Left kidney (tissue), 2 donors: ENCODE results near the gene RHOJ. TPM values are rescaled to one million over a fixed set of nuclear protein-coding genes. Genes with fewer than 3 reads are reported as not detected.
"Not testable (repeated sequence)": the region's sequence is repeated elsewhere in the genome, so short reads cannot be mapped to it uniquely, and the experiment has no call there.

Experiments
- DNase-seq: peaks from one replicate; pipeline ENCODE4 v3.0.0-alpha.2; 2013
- polyA plus RNA-seq: library from polyadenylated mRNA; unstranded; fragments of 120-200 nt; gene quantifications from one replicate; pipeline ENCODE4 v1.2.1, GENCODE V29; 2013; ENCODE audit not compliant: insufficient read length

The RHOJ gene
- polyA plus RNA-seq, 1 donor, result 21.8 TPM

- DNase-seq, result no peak
Observed at GRCh38 chr14:63296060-63296563, 91.9 kb downstream of the RHOJ start.

DNA sequence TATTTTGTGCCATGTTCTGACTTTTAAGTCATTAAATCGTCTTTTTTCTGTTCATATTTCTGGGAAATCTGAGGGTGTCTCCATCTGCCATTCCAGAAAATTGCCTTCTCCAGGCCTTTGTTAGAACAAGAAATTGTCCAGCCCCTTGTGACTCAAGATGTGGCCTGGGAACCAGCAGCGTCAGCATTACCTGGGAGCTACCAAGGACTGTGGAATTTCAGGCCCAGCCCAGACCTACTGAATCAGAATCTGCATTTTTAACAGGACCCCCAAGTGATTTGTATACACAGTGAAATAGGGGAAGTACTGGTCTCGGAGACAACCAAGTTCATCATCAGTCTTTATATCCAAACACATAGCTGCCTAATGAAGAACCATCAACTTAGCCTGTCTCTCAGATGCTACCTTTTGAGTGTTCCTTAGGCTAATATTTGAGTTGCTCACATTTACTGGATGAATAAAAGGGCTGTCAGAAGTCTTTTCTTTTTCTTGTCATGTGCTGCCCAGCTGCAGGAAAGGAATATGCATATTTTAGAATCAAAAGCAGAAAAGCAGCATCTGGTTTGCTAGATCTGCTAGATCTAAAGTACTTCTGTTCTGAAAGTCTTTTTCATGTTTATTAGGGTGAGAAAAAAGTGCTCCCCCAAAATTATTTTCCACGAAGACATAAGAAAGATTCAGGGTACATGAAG is 93.3 kb downstream of the RHOJ start:
- no peak for DNase-seq

GRCh38 chr14:63299351-63300110 is 95.3 kb downstream of the RHOJ start:
- no peak for DNase-seq

GRCh38 chr14:63300854-63301253 is 96.6 kb downstream of the RHOJ start:
- DNase-seq, result no peak

GRCh38 chr14:63301891-63302534 is 97.8 kb downstream of the RHOJ start:
- DNase-seq, result no peak

- not testable (repeated sequence) for DNase-seq
Observed at GRCh38 chr14:63304429-63304828, 100.2 kb downstream of the RHOJ start.

DNA sequence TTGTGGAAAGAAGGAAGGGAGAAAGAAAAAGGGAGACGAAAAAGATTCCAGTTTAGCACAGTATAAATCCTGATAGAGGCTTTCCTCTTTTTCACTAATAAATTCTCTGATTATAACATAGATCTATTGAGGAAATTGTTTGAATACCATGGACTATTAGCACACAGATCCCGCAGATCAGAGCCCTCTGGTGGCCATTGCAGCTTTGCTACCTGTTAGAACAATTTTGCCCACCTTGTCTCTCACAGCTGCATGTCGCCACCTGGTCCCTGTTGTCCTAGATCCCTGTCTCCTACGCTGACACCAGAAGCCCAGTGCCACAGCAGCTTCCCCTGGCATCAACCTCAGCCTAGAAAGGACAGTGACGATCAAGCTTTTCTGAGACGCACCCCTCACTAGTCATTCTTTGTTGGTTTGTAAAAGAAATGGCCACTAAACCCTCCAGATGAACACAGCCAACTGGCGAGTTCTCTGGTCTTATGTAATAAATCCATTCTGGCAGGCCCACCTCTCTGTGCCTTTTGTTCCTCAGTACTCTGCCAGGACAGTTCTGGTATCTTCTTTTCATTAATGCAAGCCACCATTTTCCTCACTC is 104.6 kb downstream of the RHOJ start:
- peak; percentile 7 for DNase-seq

DNA sequence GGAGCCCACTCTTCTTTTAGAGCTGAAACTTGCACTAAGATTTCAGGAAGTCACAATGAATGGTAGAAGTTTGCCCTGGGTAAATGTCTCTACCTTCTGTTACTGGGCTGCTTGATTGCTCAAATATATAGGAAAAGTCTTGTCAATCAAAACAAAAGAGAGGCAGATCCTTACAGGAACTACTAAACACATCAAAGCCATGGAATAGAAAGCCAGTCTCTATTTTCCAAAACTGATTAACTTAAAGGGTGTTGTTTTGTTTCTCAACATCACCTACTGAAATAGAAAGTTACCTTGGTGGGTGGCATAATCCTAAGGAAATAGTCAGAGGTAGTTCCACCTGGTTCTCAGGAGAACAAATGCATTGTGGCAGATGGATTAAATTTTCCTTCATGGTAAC is 114.6 kb downstream of the RHOJ start, which contains the start of gene GPHB5:
Gene GPHB5 (minus strand): TSS at position 101 of the 400 bp plus-strand sequence. CDS start 1,086 bp downstream, outside the sequence.
- DNase-seq, result no peak

DNA sequence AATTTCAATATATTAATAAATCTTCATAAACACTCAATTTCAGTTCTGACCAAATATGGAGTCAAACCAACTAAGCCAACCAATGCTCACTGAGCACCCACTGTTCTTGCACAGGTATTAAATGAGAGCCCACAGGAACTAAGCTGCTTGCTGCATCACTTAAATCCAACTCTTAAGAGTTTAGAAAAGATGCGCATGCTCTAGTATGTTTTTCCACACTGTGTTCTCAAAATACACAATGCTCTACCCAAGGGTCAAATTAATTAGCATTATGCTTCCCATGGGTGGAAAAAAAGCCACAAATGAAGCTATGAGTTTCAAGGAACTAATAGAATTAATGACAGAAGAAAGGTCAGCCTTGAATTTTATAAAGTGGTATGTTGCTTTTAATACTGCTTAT is 118.2 kb downstream of the RHOJ start:
- no peak for DNase-seq

- DNase-seq, result no peak
Observed at GRCh38 chr14:63322897-63323573, 118.8 kb downstream of the RHOJ start.

GRCh38 chr14:63326840-63327239 is 122.6 kb downstream of the RHOJ start:
- DNase-seq, result no peak

- DNase-seq, result no peak
Observed at GRCh38 chr14:63328787-63329737, 124.8 kb downstream of the RHOJ start.

- no peak for DNase-seq
Observed at GRCh38 chr14:63342371-63342770, 138.1 kb downstream of the RHOJ start.

Other genes with a start within 250 kb of the RHOJ start
- gene KCNH5, start 159.0 kb upstream of the RHOJ start, polyA plus RNA-seq, result 0.23 TPM
- not detected for gene GPHB5, start 114.5 kb downstream of the RHOJ start, polyA plus RNA-seq